ENCODE results near the gene TBC1D8. TPM values are rescaled to one million over a fixed set of nuclear protein-coding genes. Genes with fewer than 3 reads are reported as not detected.

TBC1D8 gene
- total and polyA plus RNA-seq, 2 of the 13 experiments (the other 11 are each of a cell fraction or from before 2014, with no cell fraction given): 45.1 to 95.4 TPM

DNA sequence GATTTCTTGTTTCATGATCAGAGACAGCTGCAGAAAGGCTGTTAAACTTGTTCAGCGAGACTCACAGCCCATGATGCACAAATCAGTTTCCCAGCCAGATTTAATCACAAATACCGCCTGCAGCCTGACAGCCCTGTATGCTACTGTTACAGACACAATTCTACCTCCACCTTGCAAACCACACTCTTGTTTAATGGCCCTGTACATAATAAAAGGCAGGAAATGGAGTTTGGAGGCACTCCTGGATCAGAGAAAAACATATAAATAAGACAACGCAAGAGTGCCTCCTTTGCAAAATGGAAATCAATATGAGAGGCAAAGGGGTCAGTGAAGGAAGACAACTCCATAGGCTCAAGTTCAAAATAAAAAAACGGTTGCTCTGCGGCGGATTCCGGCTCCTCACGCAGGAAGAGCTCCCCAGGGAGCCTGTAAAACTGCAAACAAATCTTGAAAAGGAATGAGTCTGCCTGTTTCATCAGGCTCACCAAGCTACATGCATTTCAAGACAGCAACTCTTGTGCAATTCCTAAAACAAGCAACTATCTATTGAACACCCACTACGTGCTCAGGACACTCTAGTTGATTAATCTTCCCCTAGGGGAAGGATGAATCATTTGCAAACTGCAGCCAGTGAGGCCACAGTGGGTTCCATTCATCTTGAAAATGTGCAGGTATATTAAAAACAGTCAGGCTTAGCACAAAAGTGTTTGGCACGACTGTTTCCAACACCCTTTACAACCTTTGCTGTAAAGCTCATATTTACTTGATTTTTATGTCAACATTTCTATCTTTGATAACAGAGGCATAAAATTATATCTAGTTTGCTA, 37.5 kb downstream of the TBC1D8 start (continued):
- TF ChIP-seq, protein P1, sequence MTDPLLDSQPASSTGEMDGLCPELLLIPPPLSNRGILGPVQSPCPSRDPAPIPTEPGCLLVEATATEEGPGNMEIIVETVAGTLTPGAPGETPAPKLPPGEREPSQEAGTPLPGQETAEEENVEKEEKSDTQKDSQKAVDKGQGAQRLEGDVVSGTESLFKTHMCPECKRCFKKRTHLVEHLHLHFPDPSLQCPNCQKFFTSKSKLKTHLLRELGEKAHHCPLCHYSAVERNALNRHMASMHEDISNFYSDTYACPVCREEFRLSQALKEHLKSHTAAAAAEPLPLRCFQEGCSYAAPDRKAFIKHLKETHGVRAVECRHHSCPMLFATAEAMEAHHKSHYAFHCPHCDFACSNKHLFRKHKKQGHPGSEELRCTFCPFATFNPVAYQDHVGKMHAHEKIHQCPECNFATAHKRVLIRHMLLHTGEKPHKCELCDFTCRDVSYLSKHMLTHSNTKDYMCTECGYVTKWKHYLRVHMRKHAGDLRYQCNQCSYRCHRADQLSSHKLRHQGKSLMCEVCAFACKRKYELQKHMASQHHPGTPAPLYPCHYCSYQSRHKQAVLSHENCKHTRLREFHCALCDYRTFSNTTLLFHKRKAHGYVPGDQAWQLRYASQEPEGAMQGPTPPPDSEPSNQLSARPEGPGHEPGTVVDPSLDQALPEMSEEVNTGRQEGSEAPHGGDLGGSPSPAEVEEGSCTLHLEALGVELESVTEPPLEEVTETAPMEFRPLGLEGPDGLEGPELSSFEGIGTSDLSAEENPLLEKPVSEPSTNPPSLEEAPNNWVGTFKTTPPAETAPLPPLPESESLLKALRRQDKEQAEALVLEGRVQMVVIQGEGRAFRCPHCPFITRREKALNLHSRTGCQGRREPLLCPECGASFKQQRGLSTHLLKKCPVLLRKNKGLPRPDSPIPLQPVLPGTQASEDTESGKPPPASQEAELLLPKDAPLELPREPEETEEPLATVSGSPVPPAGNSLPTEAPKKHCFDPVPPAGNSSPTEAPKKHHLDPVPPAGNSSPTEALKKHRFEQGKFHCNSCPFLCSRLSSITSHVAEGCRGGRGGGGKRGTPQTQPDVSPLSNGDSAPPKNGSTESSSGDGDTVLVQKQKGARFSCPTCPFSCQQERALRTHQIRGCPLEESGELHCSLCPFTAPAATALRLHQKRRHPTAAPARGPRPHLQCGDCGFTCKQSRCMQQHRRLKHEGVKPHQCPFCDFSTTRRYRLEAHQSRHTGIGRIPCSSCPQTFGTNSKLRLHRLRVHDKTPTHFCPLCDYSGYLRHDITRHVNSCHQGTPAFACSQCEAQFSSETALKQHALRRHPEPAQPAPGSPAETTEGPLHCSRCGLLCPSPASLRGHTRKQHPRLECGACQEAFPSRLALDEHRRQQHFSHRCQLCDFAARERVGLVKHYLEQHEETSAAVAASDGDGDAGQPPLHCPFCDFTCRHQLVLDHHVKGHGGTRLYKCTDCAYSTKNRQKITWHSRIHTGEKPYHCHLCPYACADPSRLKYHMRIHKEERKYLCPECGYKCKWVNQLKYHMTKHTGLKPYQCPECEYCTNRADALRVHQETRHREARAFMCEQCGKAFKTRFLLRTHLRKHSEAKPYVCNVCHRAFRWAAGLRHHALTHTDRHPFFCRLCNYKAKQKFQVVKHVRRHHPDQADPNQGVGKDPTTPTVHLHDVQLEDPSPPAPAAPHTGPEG (CRISPR knock-in tag; IDR thresholded peaks at IDR 0.05): 0 out of 2 replicates have a peak, but pooled peaks have one; percentile 55
- TF ChIP-seq ZNF441 (CRISPR knock-in tag; IDR thresholded peaks at IDR 0.05; ENCODE audit: borderline replicate concordance): no peak
- TF ChIP-seq, protein P2, sequence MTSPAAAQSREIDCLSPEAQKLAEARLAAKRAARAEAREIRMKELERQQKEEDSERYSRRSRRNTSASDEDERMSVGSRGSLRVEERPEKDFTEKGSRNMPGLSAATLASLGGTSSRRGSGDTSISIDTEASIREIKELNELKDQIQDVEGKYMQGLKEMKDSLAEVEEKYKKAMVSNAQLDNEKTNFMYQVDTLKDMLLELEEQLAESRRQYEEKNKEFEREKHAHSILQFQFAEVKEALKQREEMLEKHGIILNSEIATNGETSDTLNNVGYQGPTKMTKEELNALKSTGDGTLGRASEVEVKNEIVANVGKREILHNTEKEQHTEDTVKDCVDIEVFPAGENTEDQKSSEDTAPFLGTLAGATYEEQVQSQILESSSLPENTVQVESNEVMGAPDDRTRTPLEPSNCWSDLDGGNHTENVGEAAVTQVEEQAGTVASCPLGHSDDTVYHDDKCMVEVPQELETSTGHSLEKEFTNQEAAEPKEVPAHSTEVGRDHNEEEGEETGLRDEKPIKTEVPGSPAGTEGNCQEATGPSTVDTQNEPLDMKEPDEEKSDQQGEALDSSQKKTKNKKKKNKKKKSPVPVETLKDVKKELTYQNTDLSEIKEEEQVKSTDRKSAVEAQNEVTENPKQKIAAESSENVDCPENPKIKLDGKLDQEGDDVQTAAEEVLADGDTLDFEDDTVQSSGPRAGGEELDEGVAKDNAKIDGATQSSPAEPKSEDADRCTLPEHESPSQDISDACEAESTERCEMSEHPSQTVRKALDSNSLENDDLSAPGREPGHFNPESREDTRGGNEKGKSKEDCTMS (CRISPR knock-in tag; conservative IDR thresholded peaks at IDR 0.05): no peak
- 0 out of 2 replicates have a peak, but pooled peaks have one; percentile 32 for TF ChIP-seq ZNF841 (CRISPR knock-in tag; IDR thresholded peaks at IDR 0.05; ENCODE audit: borderline replicate concordance)
- no peak for TF ChIP-seq ZNF276 (CRISPR knock-in tag; IDR thresholded peaks at IDR 0.05; ENCODE audit: low read depth)
- TF ChIP-seq ATF1 (CRISPR knock-in tag; IDR thresholded peaks at IDR 0.05): peak; percentile 41
- peak; percentile 59; the same call in 1 of the 2 replicates for TF ChIP-seq RXRA (CRISPR knock-in tag; IDR thresholded peaks at IDR 0.05)
- peak; percentile 71; the same call in 1 of the 2 replicates for TF ChIP-seq FOXK1 (CRISPR knock-in tag; IDR thresholded peaks at IDR 0.05; ENCODE audit: borderline replicate concordance, low read depth)
- no peak for TF ChIP-seq PAF1 (CRISPR knock-in tag; IDR thresholded peaks at IDR 0.05)
- TF ChIP-seq SRSF9 (IDR thresholded peaks at IDR 0.05; ENCODE audit: borderline replicate concordance, insufficient read depth, low read depth, low read length, poor library complexity, severe bottlenecking): no peak
- TF ChIP-seq, protein P3, sequence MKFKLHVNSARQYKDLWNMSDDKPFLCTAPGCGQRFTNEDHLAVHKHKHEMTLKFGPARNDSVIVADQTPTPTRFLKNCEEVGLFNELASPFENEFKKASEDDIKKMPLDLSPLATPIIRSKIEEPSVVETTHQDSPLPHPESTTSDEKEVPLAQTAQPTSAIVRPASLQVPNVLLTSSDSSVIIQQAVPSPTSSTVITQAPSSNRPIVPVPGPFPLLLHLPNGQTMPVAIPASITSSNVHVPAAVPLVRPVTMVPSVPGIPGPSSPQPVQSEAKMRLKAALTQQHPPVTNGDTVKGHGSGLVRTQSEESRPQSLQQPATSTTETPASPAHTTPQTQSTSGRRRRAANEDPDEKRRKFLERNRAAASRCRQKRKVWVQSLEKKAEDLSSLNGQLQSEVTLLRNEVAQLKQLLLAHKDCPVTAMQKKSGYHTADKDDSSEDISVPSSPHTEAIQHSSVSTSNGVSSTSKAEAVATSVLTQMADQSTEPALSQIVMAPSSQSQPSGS (CRISPR knock-in tag; IDR thresholded peaks at IDR 0.05): no peak; the same call in 1 of the 2 replicates
- TF ChIP-seq PITX1 (CRISPR knock-in tag; IDR thresholded peaks at IDR 0.05): peak; percentile 44
- TF ChIP-seq, protein P4, sequence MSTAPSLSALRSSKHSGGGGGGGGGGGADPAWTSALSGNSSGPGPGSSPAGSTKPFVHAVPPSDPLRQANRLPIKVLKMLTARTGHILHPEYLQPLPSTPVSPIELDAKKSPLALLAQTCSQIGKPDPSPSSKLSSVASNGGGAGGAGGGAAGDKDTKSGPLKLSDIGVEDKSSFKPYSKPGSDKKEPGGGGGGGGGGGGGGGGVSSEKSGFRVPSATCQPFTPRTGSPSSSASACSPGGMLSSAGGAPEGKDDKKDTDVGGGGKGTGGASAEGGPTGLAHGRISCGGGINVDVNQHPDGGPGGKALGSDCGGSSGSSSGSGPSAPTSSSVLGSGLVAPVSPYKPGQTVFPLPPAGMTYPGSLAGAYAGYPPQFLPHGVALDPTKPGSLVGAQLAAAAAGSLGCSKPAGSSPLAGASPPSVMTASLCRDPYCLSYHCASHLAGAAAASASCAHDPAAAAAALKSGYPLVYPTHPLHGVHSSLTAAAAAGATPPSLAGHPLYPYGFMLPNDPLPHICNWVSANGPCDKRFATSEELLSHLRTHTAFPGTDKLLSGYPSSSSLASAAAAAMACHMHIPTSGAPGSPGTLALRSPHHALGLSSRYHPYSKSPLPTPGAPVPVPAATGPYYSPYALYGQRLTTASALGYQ (CRISPR knock-in tag; IDR thresholded peaks at IDR 0.05): 0 out of 2 replicates have a peak, but pooled peaks have one; percentile 24

All from HepG2 (cell line).